ENCODE measurements around the gene DAZAP1. TPM values are rescaled to one million over a fixed set of nuclear protein-coding genes. Genes with fewer than 3 reads are reported as not detected.
"Not testable (repeated sequence)": the region's sequence is repeated elsewhere in the genome, so short reads cannot be mapped to it uniquely, and the experiment has no call there.

DAZAP1 gene
- total RNA-seq, 2 experiments from 2014 or later = 226 to 242 TPM

DNA sequence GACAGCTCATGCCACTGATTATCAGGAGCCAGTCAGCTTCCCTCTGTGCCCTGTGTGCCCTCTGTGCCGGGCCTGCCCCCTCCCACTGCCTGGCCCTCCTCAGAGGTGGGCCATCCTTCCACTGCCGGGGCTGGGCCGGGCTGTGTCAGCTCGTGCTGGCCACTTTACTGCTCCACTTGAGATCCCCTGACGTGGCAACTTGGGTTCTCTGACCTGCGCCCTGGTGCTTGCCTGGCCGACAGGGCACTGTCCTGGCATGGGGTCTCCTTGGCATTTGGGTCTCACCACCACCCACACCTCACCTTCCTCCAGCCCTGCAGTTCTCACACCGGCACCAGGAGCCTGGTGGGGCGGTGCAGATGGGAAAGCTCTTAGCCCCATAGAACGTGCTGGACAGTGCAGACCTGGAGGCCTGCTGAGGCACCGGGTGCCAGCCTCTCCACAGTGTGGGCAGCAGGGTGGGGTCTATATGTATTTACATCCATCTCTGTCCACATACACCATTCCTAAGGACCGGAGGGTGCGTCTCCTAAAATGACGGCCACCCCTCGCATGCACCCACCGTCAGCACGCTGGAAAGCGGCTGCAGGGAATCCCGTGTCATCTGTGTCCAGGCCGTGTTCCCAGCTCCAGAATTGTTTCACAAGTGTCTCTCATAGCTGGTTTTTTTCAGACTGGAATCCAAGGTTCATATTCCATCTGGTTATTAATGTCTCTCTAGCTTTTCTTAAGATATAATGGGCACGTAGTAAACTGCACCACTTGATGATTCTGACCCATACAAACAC is 11.8 kb downstream of the DAZAP1 start:
- H3K4me3 Mint-ChIP-seq = no peak overlapping the region
- POLR2A ChIA-PET = no interaction called here
- no peaks in the 10 kb centered on the region for H3K9me3 Mint-ChIP-seq
- no peaks in the 10 kb centered on the region for H3K27me3 Mint-ChIP-seq
- intact Hi-C loops (cut with micrococcal nuclease) = no loop called here
- peaks cover 48% of the 10 kb centered on the region for H3K36me3 Mint-ChIP-seq
- CTCF ChIA-PET = interaction anchor here (0.7 to 1.2 kb wide), 2 partner anchors 10 to 26 kb away, joined by 3 read pairs; no protein-coding TSS in a partner anchor
- no peak overlapping the region for H3K27ac Mint-ChIP-seq
- H3K4me1 Mint-ChIP-seq (ENCODE audit: low read depth) = peaks cover 24% of the 10 kb centered on the region
- DNase-seq = no peak

GRCh38 chr19:1420085-1420484 is 12.7 kb downstream of the DAZAP1 start:
- H3K27me3 Mint-ChIP-seq; H3K9me3 Mint-ChIP-seq; DNase-seq; intact Hi-C loops (cut with micrococcal nuclease); H3K4me3 Mint-ChIP-seq; H3K27ac Mint-ChIP-seq; POLR2A ChIA-PET: not testable (repeated sequence)
- Mint-ChIP-seq H3K4me1 (ENCODE audit: low read depth) (peaks cover 18% of the 10 kb centered on the region), H3K36me3 (peaks cover 51% of the 10 kb centered on the region)
- CTCF ChIA-PET = interaction anchor here (0.9 kb wide), 1 partner anchor 24 kb away, joined by 3 read pairs; no protein-coding TSS in a partner anchor

GRCh38 chr19:1420590-1420989 is 13.2 kb downstream of the DAZAP1 start:
- ChIA-PET POLR2A (no interaction called here), CTCF (interaction anchor here (0.9 kb wide), 1 partner anchor 24 kb away, joined by 3 read pairs; no protein-coding TSS in a partner anchor)
- Mint-ChIP-seq H3K4me3 (no peak overlapping the region), H3K27ac (no peak overlapping the region), H3K36me3 (peaks cover 51% of the 10 kb centered on the region), H3K27me3 (no peaks in the 10 kb centered on the region), H3K9me3 (no peaks in the 10 kb centered on the region), H3K4me1 (ENCODE audit: low read depth) (peaks cover 13% of the 10 kb centered on the region)
- DNase-seq = no peak
- intact Hi-C loops (cut with micrococcal nuclease) = no loop called here

DNA sequence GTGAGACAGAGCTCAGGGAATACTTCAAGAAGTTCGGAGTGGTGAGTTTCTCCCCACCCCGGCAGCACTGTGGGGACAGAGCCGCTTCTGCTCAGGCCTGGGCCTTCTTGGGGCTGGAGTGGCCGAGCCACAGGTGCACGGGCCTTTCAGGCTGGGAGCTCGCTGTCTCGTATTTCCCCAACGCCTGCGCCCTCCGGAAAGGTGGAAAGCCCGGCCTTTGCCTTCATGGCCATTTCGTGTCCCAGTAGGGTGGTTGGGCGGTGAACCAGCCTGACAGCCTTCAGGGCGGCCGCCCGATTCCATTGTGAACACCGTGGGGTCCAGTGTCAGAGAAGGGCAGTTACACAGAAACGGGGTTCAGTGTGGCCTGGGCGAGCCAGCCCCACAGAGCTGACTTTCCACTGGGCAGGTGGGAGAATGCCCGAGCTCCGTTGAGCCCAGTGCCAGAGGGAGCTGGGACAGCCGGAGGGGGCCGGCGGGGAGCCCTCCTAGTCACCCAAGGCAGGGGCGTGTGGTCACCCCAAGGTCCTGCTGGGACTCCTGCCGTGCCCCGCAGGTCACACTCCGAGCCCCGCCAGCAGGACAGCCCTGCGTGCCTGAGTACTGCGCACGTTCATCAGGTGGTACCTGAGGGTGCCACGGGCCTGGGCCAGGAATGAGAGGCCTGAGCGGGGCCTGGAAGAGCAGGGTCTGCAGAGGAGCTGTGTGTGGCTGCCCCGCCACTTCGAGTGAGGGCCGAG is 14.0 kb downstream of the DAZAP1 start:
- DNase-seq = no peak
- no peak overlapping the region for H3K27ac Mint-ChIP-seq
- peaks cover 5% of the 10 kb centered on the region for H3K4me1 Mint-ChIP-seq (ENCODE audit: low read depth)
- ChIA-PET POLR2A (interaction anchor here (0.6 kb wide), 2 partner anchors 9 to 144 kb away, joined by 3 to 5 read pairs; no protein-coding TSS in a partner anchor), CTCF (no interaction called here)
- no peaks in the 10 kb centered on the region for H3K27me3 Mint-ChIP-seq
- H3K4me3 Mint-ChIP-seq = no peak overlapping the region
- H3K36me3 Mint-ChIP-seq = peaks cover 51% of the 10 kb centered on the region
- intact Hi-C loops (cut with micrococcal nuclease) = no loop called here
- H3K9me3 Mint-ChIP-seq = no peaks in the 10 kb centered on the region

DNA sequence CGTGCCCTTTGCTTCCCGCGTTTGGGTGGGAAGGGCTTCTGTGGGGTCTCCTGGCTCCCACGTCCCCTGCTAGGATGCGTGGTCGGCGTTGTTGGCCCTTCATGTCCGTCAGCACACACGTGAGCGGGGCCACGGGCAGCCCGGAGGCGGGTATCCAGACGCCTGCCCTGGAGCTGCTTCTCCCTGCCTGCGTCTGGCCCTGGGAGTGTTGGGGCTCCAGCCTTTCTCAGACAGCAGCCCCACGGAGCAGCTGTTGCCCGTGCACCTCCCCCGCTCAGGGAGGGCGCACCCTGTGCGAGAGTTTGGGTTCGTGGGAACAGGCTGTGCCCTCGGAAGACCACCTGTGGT is 14.5 kb downstream of the DAZAP1 start:
- Mint-ChIP-seq H3K4me1 (ENCODE audit: low read depth) (peaks cover 4% of the 10 kb centered on the region), H3K36me3 (peaks cover 49% of the 10 kb centered on the region), H3K27me3 (no peaks in the 10 kb centered on the region), H3K4me3 (no peak overlapping the region), H3K27ac (no peak overlapping the region), H3K9me3 (no peaks in the 10 kb centered on the region)
- ChIA-PET CTCF (interaction anchor here (0.8 kb wide), 1 partner anchor 9 kb away, joined by 3 read pairs; no protein-coding TSS in a partner anchor), POLR2A (interaction anchor here (0.6 kb wide), 1 partner anchor 145 kb away, joined by 3 read pairs; no protein-coding TSS in a partner anchor)
- intact Hi-C loops (cut with micrococcal nuclease) = no loop called here
- no peak for DNase-seq

DNA sequence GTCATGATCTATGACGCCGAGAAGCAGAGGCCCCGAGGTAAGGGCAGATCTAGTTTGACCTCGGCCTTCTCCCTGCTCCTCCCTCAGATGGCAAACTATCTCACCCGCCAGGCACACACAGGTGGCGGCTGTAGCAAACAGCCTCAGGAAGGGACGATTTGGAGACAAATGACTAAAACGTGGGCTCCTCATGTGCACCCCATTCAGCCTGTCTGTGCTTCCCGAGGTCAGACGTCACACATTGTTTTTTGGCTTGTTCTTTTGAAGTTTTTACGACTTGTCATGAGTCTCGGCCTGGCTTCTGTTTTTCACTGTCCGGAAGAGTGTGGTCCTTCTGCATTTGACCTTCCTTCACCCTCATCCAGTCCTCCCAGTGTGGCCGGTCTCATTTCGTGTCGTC is 15.0 kb downstream of the DAZAP1 start:
- Mint-ChIP-seq H3K27ac (no peak overlapping the region), H3K27me3 (no peaks in the 10 kb centered on the region), H3K4me3 (no peak overlapping the region), H3K4me1 (ENCODE audit: low read depth) (peaks cover 3% of the 10 kb centered on the region), H3K9me3 (no peaks in the 10 kb centered on the region), H3K36me3 (peaks cover 46% of the 10 kb centered on the region)
- POLR2A ChIA-PET = no interaction called here
- intact Hi-C loops (cut with micrococcal nuclease) = no loop called here
- DNase-seq = no peak
- CTCF ChIA-PET = interaction anchor here (0.8 kb wide), 1 partner anchor 9 kb away, joined by 3 read pairs; no protein-coding TSS in a partner anchor

DNA sequence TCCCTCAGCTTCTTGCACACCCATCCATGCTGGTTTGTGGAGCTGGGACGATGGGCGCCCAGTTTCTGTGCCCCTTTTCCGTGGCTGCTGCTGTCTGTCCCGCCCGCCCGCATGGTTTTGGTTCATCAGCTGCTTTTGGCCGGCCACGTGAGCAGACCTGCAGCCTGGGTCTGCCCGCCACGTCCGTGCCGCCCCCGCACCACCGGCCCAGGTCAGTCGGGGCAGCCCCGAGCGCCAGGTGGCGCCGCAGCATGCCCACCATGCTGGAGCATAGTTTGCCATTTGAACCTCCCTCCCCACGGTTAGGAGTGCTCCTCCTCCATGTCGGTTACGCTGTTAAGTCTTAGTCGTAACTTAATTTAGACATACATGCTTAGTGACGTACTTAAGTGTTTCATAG is 15.6 kb downstream of the DAZAP1 start:
- DNase-seq = no peak
- intact Hi-C loops (cut with micrococcal nuclease) = no loop called here
- no peak overlapping the region for H3K4me3 Mint-ChIP-seq
- no peaks in the 10 kb centered on the region for H3K4me1 Mint-ChIP-seq (ENCODE audit: low read depth)
- no peaks in the 10 kb centered on the region for H3K27me3 Mint-ChIP-seq
- CTCF ChIA-PET = no interaction called here
- H3K9me3 Mint-ChIP-seq = no peaks in the 10 kb centered on the region
- no peak overlapping the region for H3K27ac Mint-ChIP-seq
- POLR2A ChIA-PET = no interaction called here
- H3K36me3 Mint-ChIP-seq = peaks cover 43% of the 10 kb centered on the region

DNA sequence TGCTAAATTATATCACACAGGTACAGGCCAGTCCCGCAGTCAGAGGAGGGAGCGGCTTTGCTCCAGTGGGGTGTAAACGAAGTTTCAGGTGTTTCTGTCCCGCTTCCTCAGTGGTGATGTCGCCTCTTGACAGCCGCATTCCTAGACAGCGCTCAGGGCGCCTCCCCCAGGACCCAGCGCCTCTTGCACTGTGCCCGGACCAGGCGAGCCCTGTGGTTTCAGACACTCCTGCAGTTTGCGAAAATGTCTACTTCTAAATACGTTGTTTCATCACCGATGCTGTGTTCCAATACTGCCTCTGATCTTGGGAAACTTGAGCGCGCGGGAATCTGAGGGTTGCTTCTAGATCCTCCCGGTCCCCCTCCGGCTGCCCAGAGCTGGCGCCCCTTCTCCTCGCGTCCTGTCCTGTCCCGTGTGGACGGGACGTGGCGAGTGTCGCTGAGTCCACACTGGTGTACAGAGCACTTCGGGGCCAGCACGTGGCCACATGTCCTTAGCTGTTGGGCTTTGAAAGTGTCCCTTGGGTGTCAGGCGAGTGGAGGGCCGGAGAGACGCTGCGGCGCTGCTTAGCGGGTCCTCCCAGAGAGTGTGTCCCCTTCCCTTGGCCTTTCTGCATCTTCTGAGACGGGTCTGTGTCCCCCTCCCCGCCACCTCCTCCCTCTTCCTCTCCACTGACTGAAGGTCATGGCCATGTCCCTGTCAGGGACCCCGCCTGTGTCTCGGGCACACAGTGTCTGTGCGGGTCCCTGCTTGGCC is 16.2 kb downstream of the DAZAP1 start:
- Mint-ChIP-seq H3K4me1 (ENCODE audit: low read depth) (no peaks in the 10 kb centered on the region), H3K4me3 (no peak overlapping the region), H3K9me3 (no peaks in the 10 kb centered on the region), H3K27ac (no peak overlapping the region), H3K36me3 (peaks cover 46% of the 10 kb centered on the region), H3K27me3 (no peaks in the 10 kb centered on the region)
- DNase-seq = no peak
- POLR2A ChIA-PET = no interaction called here
- CTCF ChIA-PET = interaction anchor here (0.6 kb wide), 1 partner anchor 402 kb away, joined by 3 read pairs; no protein-coding TSS in a partner anchor
- intact Hi-C loops (cut with micrococcal nuclease) = no loop called here

- H3K36me3 Mint-ChIP-seq = peaks cover 41% of the 10 kb centered on the region
- H3K4me1 Mint-ChIP-seq (ENCODE audit: low read depth) = no peaks in the 10 kb centered on the region
- H3K4me3 Mint-ChIP-seq = no peak overlapping the region
- no peaks in the 10 kb centered on the region for H3K27me3 Mint-ChIP-seq
- intact Hi-C loops (cut with micrococcal nuclease) = no loop called here
- no peak for DNase-seq
- H3K9me3 Mint-ChIP-seq = no peaks in the 10 kb centered on the region
- POLR2A ChIA-PET = no interaction called here
- no peak overlapping the region for H3K27ac Mint-ChIP-seq
- CTCF ChIA-PET = interaction anchor here (0.6 kb wide), 1 partner anchor 402 kb away, joined by 3 read pairs; no protein-coding TSS in a partner anchor
These were observed 17.0 kb downstream of the DAZAP1 start for GRCh38 chr19:1424192-1424955.

GRCh38 chr19:1425102-1425837 is 17.9 kb downstream of the DAZAP1 start:
- Mint-ChIP-seq H3K36me3 (peaks cover 37% of the 10 kb centered on the region), H3K4me3 (no peak overlapping the region), H3K4me1 (ENCODE audit: low read depth) (no peaks in the 10 kb centered on the region), H3K27me3 (no peaks in the 10 kb centered on the region), H3K27ac (no peak overlapping the region), H3K9me3 (no peaks in the 10 kb centered on the region)
- ChIA-PET CTCF (no interaction called here), POLR2A (no interaction called here)
- intact Hi-C loops (cut with micrococcal nuclease) = no loop called here
- DNase-seq = no peak

DNA sequence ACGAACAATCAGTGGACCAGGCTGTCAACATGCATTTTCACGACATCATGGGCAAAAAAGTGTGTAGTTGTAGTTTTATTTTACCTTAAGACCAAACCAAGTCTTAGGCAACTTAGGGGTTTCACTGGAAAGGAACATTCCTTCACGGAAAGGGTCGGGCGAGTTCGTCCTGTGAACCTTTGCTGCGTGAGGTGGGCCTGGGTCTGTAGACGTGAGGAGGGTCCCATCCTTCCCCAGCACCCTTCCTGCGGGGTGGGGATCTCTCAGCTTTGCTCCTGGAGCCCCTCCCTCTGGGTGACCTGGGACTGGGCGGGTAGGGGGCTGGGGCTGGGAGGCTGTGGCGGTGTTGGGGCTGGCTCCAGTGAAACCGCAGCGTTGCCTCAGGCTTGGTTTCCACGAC is 18.5 kb downstream of the DAZAP1 start:
- CTCF ChIA-PET = no interaction called here

More for the DNA sequence above, 18.5 kb downstream of the DAZAP1 start:
- Mint-ChIP-seq H3K27ac (no peak overlapping the region), H3K9me3 (no peaks in the 10 kb centered on the region), H3K36me3 (peaks cover 36% of the 10 kb centered on the region), H3K4me3 (no peak overlapping the region), H3K4me1 (ENCODE audit: low read depth) (no peaks in the 10 kb centered on the region), H3K27me3 (no peaks in the 10 kb centered on the region)
- POLR2A ChIA-PET = no interaction called here
- no peak for DNase-seq
- intact Hi-C loops (cut with micrococcal nuclease) = no loop called here

Data from activated CD4-positive, alpha-beta memory T cell treated with anti-CD3 and anti-CD28 coated beads for 36 hours (primary cell).